ENCODE data around the gene CDH2. TPM values are rescaled to one million over a fixed set of nuclear protein-coding genes. Genes with fewer than 3 reads are reported as not detected.

CDH2 gene
- total RNA-seq, 1 donor from 2014 or later, result 22.8 TPM

GRCh38 chr18:27994571-27994970 lies 182.4 kb downstream of the CDH2 start:
- H3K27ac ChIP-seq, result no peak overlapping the region
- H3K27me3 ChIP-seq, result no peaks in the 10 kb centered on the region
- H3K9me3 ChIP-seq, result no peaks in the 10 kb centered on the region
- no peak for TF ChIP-seq CTCF (IDR thresholded peaks at IDR 0.05)
- no peak overlapping the region for H3K4me3 ChIP-seq
- no peaks in the 10 kb centered on the region for H3K4me1 ChIP-seq
- DNase-seq (ENCODE audit: low spot score in 2 of 2), result no peak
- intact Hi-C loops (cut with DNase I), result no loop called here
- H3K36me3 ChIP-seq, result peaks cover 0 to 3% of the 10 kb centered on the region in 2 donors

- Histone ChIP-seq H3K9me3 (no peaks in the 10 kb centered on the region), H3K36me3 (peaks cover 0 to 3% of the 10 kb centered on the region in 2 donors), H3K27ac (no peak overlapping the region), H3K4me1 (no peaks in the 10 kb centered on the region), H3K27me3 (no peaks in the 10 kb centered on the region), H3K4me3 (no peak overlapping the region)
- TF ChIP-seq CTCF (IDR thresholded peaks at IDR 0.05), result no peak
- intact Hi-C loops (cut with DNase I), result no loop called here
- no peak for DNase-seq (ENCODE audit: low spot score in 2 of 2)
These were observed 185.5 kb downstream of the CDH2 start for GRCh38 chr18:27991391-27991790.

GRCh38 chr18:27985832-27986231 lies 191.1 kb downstream of the CDH2 start:
- Histone ChIP-seq H3K4me3 (no peak overlapping the region), H3K9me3 (no peaks in the 10 kb centered on the region), H3K4me1 (no peaks in the 10 kb centered on the region), H3K36me3 (no peaks in the 10 kb centered on the region), H3K27me3 (no peaks in the 10 kb centered on the region), H3K27ac (no peak overlapping the region)
- TF ChIP-seq CTCF (IDR thresholded peaks at IDR 0.05), result no peak
- intact Hi-C loops (cut with DNase I), result no loop called here
- no peak for DNase-seq (ENCODE audit: low spot score in 2 of 2)

GRCh38 chr18:27983780-27984179 lies 193.2 kb downstream of the CDH2 start:
- no peak overlapping the region for H3K27ac ChIP-seq
- intact Hi-C loops (cut with DNase I), result no loop called here
- no peak for TF ChIP-seq CTCF (IDR thresholded peaks at IDR 0.05)

GRCh38 chr18:27976806-27977408 lies 200.0 kb downstream of the CDH2 start:
- Histone ChIP-seq H3K4me3 (no peak overlapping the region), H3K4me1 (no peaks in the 10 kb centered on the region), H3K27me3 (no peaks in the 10 kb centered on the region), H3K27ac (no peak overlapping the region), H3K36me3 (peaks cover 0 to 6% of the 10 kb centered on the region in 2 donors), H3K9me3 (no peaks in the 10 kb centered on the region)
- intact Hi-C loops (cut with DNase I), result no loop called here
- DNase-seq (ENCODE audit: low spot score in 2 of 2), result no peak
- TF ChIP-seq CTCF (IDR thresholded peaks at IDR 0.05), result no peak

More at GRCh38 chr18:27983780-27984179, 193.2 kb downstream of the CDH2 start:
- Histone ChIP-seq H3K4me3 (no peak overlapping the region), H3K27me3 (no peaks in the 10 kb centered on the region), H3K4me1 (no peaks in the 10 kb centered on the region), H3K36me3 (no peaks in the 10 kb centered on the region), H3K9me3 (no peaks in the 10 kb centered on the region)
- DNase-seq (ENCODE audit: low spot score in 2 of 2), result no peak

- intact Hi-C loops (cut with DNase I), result no loop called here
- H3K4me1 ChIP-seq, result no peaks in the 10 kb centered on the region
- no peak for TF ChIP-seq CTCF (IDR thresholded peaks at IDR 0.05)
- DNase-seq (ENCODE audit: low spot score in 2 of 2), result no peak
- H3K36me3 ChIP-seq, result peaks cover 0 to under 1% of the 10 kb centered on the region in 2 donors
- H3K9me3 ChIP-seq, result no peaks in the 10 kb centered on the region
- H3K27ac ChIP-seq, result no peak overlapping the region
- no peaks in the 10 kb centered on the region for H3K27me3 ChIP-seq
- no peak overlapping the region for H3K4me3 ChIP-seq
These were observed 206.6 kb downstream of the CDH2 start for GRCh38 chr18:27970321-27970720.
